IMR-90 (cell line): Measurements from ENCODE around the gene TTC23. TPM values are rescaled to one million over a fixed set of nuclear protein-coding genes. Genes with fewer than 3 reads are reported as not detected.

Source experiments
- ATAC-seq: fragments of 200-7000 bp; cut with Tn5 transposase; 2 replicates; pipeline ENCODE4 v1.9.1; 2020; ENCODE audit warnings: low read depth, mild to moderate bottlenecking, moderate library complexity
- BruUV-seq: library from RNA; stranded (reverse); fragments of 400-500 nt; replicated peaks from 2 replicates; lab custom pipeline; 2021; lab: Mats Ljungman, UMichigan
- CTCF ChIA-PET: fragments of 300-600 bp; formaldehyde crosslinking; extraction: SDS; loops from one replicate; lab custom pipeline; 2021; ENCODE audit warnings: antibody characterized with exemption; lab: Yijun Ruan, JAX
- POLR2A ChIA-PET: fragments of 300-600 bp; sonication (Branson Sonifier 250); formaldehyde crosslinking; loops from one replicate; lab custom pipeline; 2022; ENCODE audit warnings: antibody characterized with exemption; ENCODE audit not compliant: unreplicated experiment; lab: Charles Lee
- DNase-seq: peaks from one replicate; pipeline ENCODE4 v3.0.0; 2013
- H2AFZ ChIP-seq: replicated peaks from 2 replicates; pipeline ENCODE3; 2013; ENCODE audit warnings: low read length, mild to moderate bottlenecking; ENCODE audit not compliant: poor library complexity
- H2AK5ac ChIP-seq: 2 replicates; pipeline ENCODE4 v1.6.1; 2013; ENCODE audit warnings: low read depth, low read length, inconsistent platforms
- H2AK9ac ChIP-seq: replicated peaks from 2 replicates; pipeline ENCODE3; 2013; ENCODE audit warnings: mild to moderate bottlenecking, low read depth, low read length, moderate library complexity; ENCODE audit not compliant: poor library complexity
- H2BK120ac ChIP-seq: 2 replicates; pipeline ENCODE4 v1.6.1; 2013; ENCODE audit warnings: low read depth, low read length, inconsistent platforms
- H2BK15ac ChIP-seq: 3 replicates; pipeline ENCODE4 v1.6.1; 2013; ENCODE audit warnings: low read depth, low read length, inconsistent platforms
- H2BK20ac ChIP-seq: 2 replicates; pipeline ENCODE4 v1.6.1; 2013; ENCODE audit warnings: low read depth, mild to moderate bottlenecking, inconsistent platforms, low read length, moderate library complexity
- H2BK5ac ChIP-seq: 2 replicates; pipeline ENCODE4 v1.6.1; 2013; ENCODE audit warnings: mild to moderate bottlenecking, low read depth, low read length, inconsistent platforms; ENCODE audit not compliant: poor library complexity, severe bottlenecking
- H3K14ac ChIP-seq: replicated peaks from 2 replicates; pipeline ENCODE4 v1.6.1; 2013; ENCODE audit warnings: low read depth, low read length, inconsistent platforms
- H3K18ac ChIP-seq: 2 replicates; pipeline ENCODE4 v1.6.1; 2013; ENCODE audit warnings: low read depth, low read length, control low read depth
- H3K23ac ChIP-seq: 2 replicates; pipeline ENCODE4 v1.6.1; 2013; ENCODE audit warnings: low read depth, low read length, inconsistent platforms
- H3K27ac ChIP-seq: 2 replicates; pipeline ENCODE4 v1.5.1; 2013; ENCODE audit warnings: mild to moderate bottlenecking, control low read depth, low read length; ENCODE audit not compliant: insufficient read depth
- H3K27me3 ChIP-seq: 2 replicates; pipeline ENCODE4 v1.6.1; 2013; ENCODE audit warnings: low read length; ENCODE audit not compliant: control insufficient read depth, insufficient read depth
- H3K36me3 ChIP-seq: 2 replicates; pipeline ENCODE4 v1.6.1; 2013; ENCODE audit warnings: low read length, mixed read lengths; ENCODE audit not compliant: control insufficient read depth, insufficient read depth
- H3K4ac ChIP-seq: 2 replicates; pipeline ENCODE4 v1.6.1; 2013; ENCODE audit warnings: low read depth, low read length, inconsistent platforms
- H3K4me1 ChIP-seq: 2 replicates; pipeline ENCODE4 v1.6.1; 2013; ENCODE audit warnings: low read length, mixed read lengths; ENCODE audit not compliant: control insufficient read depth, insufficient read depth
- H3K4me2 ChIP-seq: 2 replicates; pipeline ENCODE4 v1.6.1; 2013; ENCODE audit warnings: low read depth, mild to moderate bottlenecking, control low read depth, low read length, moderate library complexity
- H3K4me3 ChIP-seq: 2 replicates; pipeline ENCODE4 v1.5.1; 2013; ENCODE audit warnings: low read depth, mild to moderate bottlenecking, control low read depth, low read length, moderate library complexity; ENCODE audit not compliant: insufficient read depth
- H3K56ac ChIP-seq: 2 replicates; pipeline ENCODE4 v1.6.1; 2013; ENCODE audit warnings: low read length, inconsistent platforms; ENCODE audit not compliant: insufficient read depth; ENCODE audit errors: extremely low read depth
- H3K79me1 ChIP-seq, 2 experiments: 2 replicates each; pipeline ENCODE4 v1.6.1; 2013; ENCODE audit warnings: low read length in 2 of 2, inconsistent platforms in 1 of 2, low read depth in 1 of 2
- H3K9ac ChIP-seq: 2 replicates; pipeline ENCODE4 v1.6.1; 2013; ENCODE audit warnings: low read depth, low read length, control low read depth
- H3K9me1 ChIP-seq: 2 replicates; pipeline ENCODE4 v1.6.1; 2013; ENCODE audit warnings: low read length, inconsistent platforms; ENCODE audit not compliant: insufficient read depth
- H3K9me3 ChIP-seq: 2 replicates; pipeline ENCODE4 v1.6.1; 2013; ENCODE audit warnings: low read length; ENCODE audit not compliant: control insufficient read depth, insufficient read depth
- H4K20me1 ChIP-seq: 2 replicates; pipeline ENCODE4 v1.6.1; 2013; ENCODE audit warnings: low read length, inconsistent platforms; ENCODE audit not compliant: insufficient read depth
- H4K5ac ChIP-seq: 2 replicates; pipeline ENCODE4 v1.6.1; 2013; ENCODE audit warnings: mild to moderate bottlenecking, low read depth, low read length, control low read depth
- H4K8ac ChIP-seq, 2 experiments: 2 replicates each; pipeline ENCODE4 v1.6.1; 2013; ENCODE audit warnings: low read depth in 2 of 2, low read length in 2 of 2, control low read depth in 1 of 2, inconsistent platforms in 1 of 2
- H4K91ac ChIP-seq: 2 replicates; pipeline ENCODE4 v1.6.1; 2013; ENCODE audit warnings: low read depth, low read length, inconsistent platforms; ENCODE audit not compliant: insufficient read depth
- BHLHE40 ChIP-seq: fragments of 150-350 bp; IDR thresholded peaks from 2 replicates; pipeline ENCODE4 v1.6.1; 2016; ENCODE audit warnings: mild to moderate bottlenecking, low read depth, low read length
- CEBPB ChIP-seq: IDR thresholded peaks from 2 replicates; pipeline ENCODE4 v1.6.1; 2012; ENCODE audit warnings: low read depth, low read length, improper control_type of control experiment
- CTCF ChIP-seq: conservative IDR thresholded peaks from 2 replicates; pipeline ENCODE4 v1.5.1; 2012; ENCODE audit warnings: mild to moderate bottlenecking, low read depth, low read length, improper control_type of control experiment
- ELK1 ChIP-seq: fragments of 150-350 bp; IDR thresholded peaks from 2 replicates; pipeline ENCODE4 v1.6.1; 2016; ENCODE audit warnings: low read depth, mild to moderate bottlenecking, low read length, moderate library complexity, borderline replicate concordance
- FOS ChIP-seq: fragments of 150-350 bp; IDR thresholded peaks from 2 replicates; pipeline ENCODE4 v1.6.1; 2016; ENCODE audit warnings: low read depth, low read length
- MAFK ChIP-seq: IDR thresholded peaks from 2 replicates; pipeline ENCODE4 v1.6.1; 2012; ENCODE audit warnings: low read depth, low read length, improper control_type of control experiment
- MAZ ChIP-seq: IDR thresholded peaks from 2 replicates; pipeline ENCODE4 v1.6.1; 2012; ENCODE audit warnings: low read depth, mild to moderate bottlenecking, low read length, improper control_type of control experiment, moderate library complexity, borderline replicate concordance
- MXI1 ChIP-seq: IDR thresholded peaks from 2 replicates; pipeline ENCODE4 v1.6.1; 2012; ENCODE audit warnings: low read depth, mild to moderate bottlenecking, low read length, moderate library complexity, borderline replicate concordance
- NFE2L2 ChIP-seq: fragments of 150-350 bp; IDR thresholded peaks from 2 replicates; pipeline ENCODE4 v1.6.1; 2016; ENCODE audit warnings: low read depth, mild to moderate bottlenecking, low read length
- POLR2A ChIP-seq: IDR thresholded peaks from 2 replicates; pipeline ENCODE4 v1.6.1; 2012; ENCODE audit warnings: mild to moderate bottlenecking, low read depth, low read length
- RAD21 ChIP-seq: IDR thresholded peaks from 2 replicates; pipeline ENCODE4 v1.6.1; 2012; ENCODE audit warnings: low read length, improper control_type of control experiment
- RCOR1 ChIP-seq: IDR thresholded peaks from 2 replicates; pipeline ENCODE4 v1.6.1; 2012; ENCODE audit warnings: mild to moderate bottlenecking, low read length, improper control_type of control experiment; ENCODE audit not compliant: insufficient replicate concordance
- RFX5 ChIP-seq: IDR thresholded peaks from 2 replicates; pipeline ENCODE4 v1.8.0; 2012; ENCODE audit warnings: low read depth, mild to moderate bottlenecking, low read length, moderate library complexity
- SMC3 ChIP-seq: fragments of 150-350 bp; IDR thresholded peaks from 2 replicates; pipeline ENCODE4 v1.6.1; 2016; ENCODE audit warnings: low read depth, mild to moderate bottlenecking, antibody characterized with exemption, low read length, moderate library complexity
- USF2 ChIP-seq: fragments of 150-350 bp; IDR thresholded peaks from 2 replicates; pipeline ENCODE4 v1.6.1; 2017; ENCODE audit warnings: mild to moderate bottlenecking, antibody characterized with exemption, low read length, low read depth
- WGBS, 2 experiments: methylation state at CpG; one replicate each; pipeline versions ENCODE4 v1.1.5 to v1.1.7; 2013; ENCODE audit warnings: missing lambda C conversion rate in 2 of 2; ENCODE audit not compliant: insufficient read length in 1 of 2; ENCODE audit errors: extremely low coverage in 2 of 2; 5-methylcytosine and 5-hydroxymethylcytosine counted together
- dilution Hi-C: fragments of 300-500 bp; cut with HindIII; formaldehyde crosslinking; loops from one replicate; pipeline ENCODE4 v1.14.3; 2018; ENCODE audit warnings: low sequenced_read_pairs; ENCODE audit not compliant: unreplicated experiment
- in situ Hi-C: fragments of 300-500 bp; cut with MboI; formaldehyde crosslinking; loops from 3 replicates; pipeline ENCODE4 v1.14.3; 2019; ENCODE audit warnings: low sequenced_read_pairs, inconsistent platforms, mixed read lengths
- intact Hi-C: fragments of 100-400 bp; cut with micrococcal nuclease; formaldehyde crosslinking; loops from 2 replicates; pipeline ENCODE4 v1.10.0; 2022
- polyA plus RNA-seq, 3 experiments: library from polyadenylated mRNA; depleted of rRNA; stranded (reverse); fragments of >200 nt; gene quantifications; 2 replicates each; pipeline ENCODE4 v1.2.3, GENCODE V29; 2012; ENCODE audit warnings: low replicate concordance in 1 of 3
- total RNA-seq: library from RNA; depleted of rRNA; stranded (reverse); fragments of >200 nt; gene quantifications from 2 replicates; pipeline ENCODE4 v1.2.3, GENCODE V29; 2012

TTC23 gene
- total and polyA plus RNA-seq, 2 of the 4 experiments (the other 2 are of a cell fraction), result 7.8 to 29.8 TPM

- Histone ChIP-seq H2BK120ac (no peak overlapping the region), H3K14ac (no peak overlapping the region), H2AFZ (no peak overlapping the region), H2AK5ac (no peak overlapping the region), H4K20me1 (no peaks in the 10 kb centered on the region; the same call in 1 of the 2 replicates), H4K91ac (no peak overlapping the region), H4K5ac (no peak overlapping the region), H3K4me2 (no peak overlapping the region), H2AK9ac (no peak overlapping the region), H4K8ac (no peak overlapping the region), H3K79me1 (peaks cover 0 to 37% of the 10 kb centered on the region in 2 experiments; a peak in 3 of 4 replicates), H3K56ac (no peak overlapping the region), H2BK5ac (no peak overlapping the region), H3K36me3 (peaks cover 8% of the 10 kb centered on the region), H3K4ac (no peak overlapping the region), H3K9me1 (peaks cover 23% of the 10 kb centered on the region), H3K4me1 (peaks cover 5% of the 10 kb centered on the region), H2BK15ac (no peak overlapping the region), H3K4me3 (no peak overlapping the region), H3K9me3 (no peaks in the 10 kb centered on the region), H3K23ac (no peak overlapping the region; the same call in 1 of the 2 replicates), H2BK20ac (no peak overlapping the region), H3K27me3 (no peaks in the 10 kb centered on the region), H3K9ac (no peak overlapping the region), H3K18ac (no peak overlapping the region), H3K27ac (no peak overlapping the region)
- TF ChIP-seq POLR2A (no peak), USF2 (no peak), BHLHE40 (no peak), CEBPB (no peak), RFX5 (no peak), ELK1 (no peak), FOS (no peak), MAZ (no peak), RCOR1 (no peak), CTCF (no peak), MXI1 (no peak), NFE2L2 (no peak), RAD21 (no peak), MAFK (no peak), SMC3 (no peak)
- dilution Hi-C loops (no loop called here), intact Hi-C loops (no loop called here), in situ Hi-C loops (no loop called here)
- ChIA-PET POLR2A (no interaction called here), CTCF (no interaction called here)
- DNase-seq (no peak), ATAC-seq (no peak)
- no TSS peak for BruUV-seq
- WGBS, 2 experiments, result 92% methylated on average over 12 of the region's 13 CpGs; no CpG with 5 or more reads in 1 of the 2 experiments
These were observed 119.1 kb downstream of the TTC23 start for GRCh38 chr15:99130314-99130713.
